Prostate gland (tissue), 2 donors: ENCODE data around the gene TSPAN15.

Experiments used
- CTCF ChIP-seq, 4 experiments: fragments of 200-600 bp in 2 of 4; fragments of 450-650 bp in 2 of 4; sonication (generic) in 2 of 4; IDR thresholded peaks; 1 replicate in 3 of 4; 2 replicates in 1 of 4; pipeline ENCODE4 v1.5.1; 2016 to 2019; ENCODE audit warnings: antibody characterized with exemption in 4 of 4, mild to moderate bottlenecking in 2 of 4, moderate library complexity in 2 of 4
- POLR2A ChIP-seq: fragments of 450-650 bp; IDR thresholded peaks from one replicate; pipeline ENCODE4 v1.6.1; 2016; ENCODE audit warnings: antibody characterized with exemption, mild to moderate bottlenecking
- POLR2AphosphoS5 ChIP-seq: sonication (generic); formaldehyde crosslinking; IDR thresholded peaks from one replicate; pipeline ENCODE4 v1.6.1; 2017; ENCODE audit warnings: antibody characterized with exemption

GRCh38 chr10:69453795-69454194 lies 2.5 kb downstream of the TSPAN15 start:
- no peak for TF ChIP-seq CTCF (IDR thresholded peaks at IDR 0.05)
- no peak for TF ChIP-seq POLR2A
- TF ChIP-seq POLR2AphosphoS5, result peak; percentile 69
